Esophagus (tissue), 2 donors: ENCODE measurements around the gene UBA6. TPM values are rescaled to one million over a fixed set of nuclear protein-coding genes. Genes with fewer than 3 reads are reported as not detected.
"Not testable (repeated sequence)": the region's sequence is repeated elsewhere in the genome, so short reads cannot be mapped to it uniquely, and the experiment has no call there.

Experiments used
- H3K27ac ChIP-seq, 2 donors: one replicate each; pipeline ENCODE4 v1.5.1; 2013; ENCODE audit warnings: low read depth in 2 of 2, mild to moderate bottlenecking in 2 of 2, inconsistent platforms in 1 of 2, low read length in 1 of 2, moderate library complexity in 1 of 2
- H3K27me3 ChIP-seq, 2 donors: one replicate each; pipeline ENCODE4 v1.6.1; 2013; ENCODE audit warnings: low read length in 2 of 2, control low read depth in 1 of 2, mild to moderate bottlenecking in 1 of 2; ENCODE audit not compliant: insufficient read depth in 2 of 2, control insufficient read depth in 1 of 2
- H3K36me3 ChIP-seq, 2 donors: one replicate each; pipeline ENCODE4 v1.6.1; 2013; ENCODE audit warnings: low read length in 1 of 2; ENCODE audit not compliant: control insufficient read depth in 2 of 2, insufficient read depth in 2 of 2
- H3K4me1 ChIP-seq, 2 donors: one replicate each; pipeline ENCODE4 v1.6.1; 2013; ENCODE audit warnings: low read length in 1 of 2; ENCODE audit not compliant: control insufficient read depth in 2 of 2, insufficient read depth in 2 of 2
- H3K4me3 ChIP-seq, 2 donors: one replicate each; pipeline ENCODE4 v1.5.1; 2013; ENCODE audit warnings: low read length in 2 of 2, mild to moderate bottlenecking in 2 of 2, low read depth in 1 of 2, moderate library complexity in 1 of 2
- H3K9me3 ChIP-seq, 2 donors: one replicate each; pipeline ENCODE4 v1.6.1; 2013; ENCODE audit warnings: mild to moderate bottlenecking in 2 of 2, low read depth in 1 of 2, low read length in 1 of 2, moderate library complexity in 1 of 2; ENCODE audit not compliant: control insufficient read depth in 2 of 2, insufficient read depth in 1 of 2
- WGBS, 2 donors: extraction: QIAGEN DNeasy Blood & Tissue Kit; methylation state at CpG; one replicate each; pipeline ENCODE4 v1.1.7; 2013; 5-methylcytosine and 5-hydroxymethylcytosine counted together
- polyA plus RNA-seq, 2 donors: library from polyadenylated mRNA; stranded (reverse); fragments of 200-250 nt; gene quantifications; one replicate each; pipeline ENCODE4 v1.2.3, GENCODE V29; 2013
- donor health status: healthy with polysubstance abuse.
- donor health status: Bipolar disorder and iron deficiency.

The UBA6 gene
- polyA plus RNA-seq, 2 donors = 8.1 to 10.2 TPM

GRCh38 chr4:67638136-67638535 is 62.8 kb downstream of the UBA6 start:
- Histone ChIP-seq H3K4me1 (no peaks in the 10 kb centered on the region), H3K36me3 (peaks cover 3 to 4% of the 10 kb centered on the region in 2 donors), H3K4me3 (no peak overlapping the region), H3K27ac (no peak overlapping the region), H3K9me3 (no peaks in the 10 kb centered on the region), H3K27me3 (no peaks in the 10 kb centered on the region)
- 92% methylated on average over 5 of the region's 5 CpGs for WGBS, 2 donors

- H3K27ac ChIP-seq, H3K4me1 ChIP-seq, H3K9me3 ChIP-seq, H3K36me3 ChIP-seq, H3K4me3 ChIP-seq, H3K27me3 ChIP-seq: not testable (repeated sequence)
- WGBS, 2 donors = 94 to 95% methylated on average over 20 to 30 of the region's 30 CpGs
Observed at GRCh38 chr4:67636978-67637377, 64.0 kb downstream of the UBA6 start.

GRCh38 chr4:67635331-67635730 is 65.6 kb downstream of the UBA6 start:
- Histone ChIP-seq H3K27ac (no peak overlapping the region), H3K36me3 (peaks cover 3 to 4% of the 10 kb centered on the region in 2 donors), H3K4me3 (no peak overlapping the region), H3K27me3 (no peaks in the 10 kb centered on the region), H3K9me3 (no peaks in the 10 kb centered on the region), H3K4me1 (no peaks in the 10 kb centered on the region)
- WGBS, 2 donors = 87 to 97% methylated on average over 2 of the region's 2 CpGs

GRCh38 chr4:67634741-67635140 is 66.2 kb downstream of the UBA6 start:
- H3K9me3 ChIP-seq = no peaks in the 10 kb centered on the region
- H3K4me3 ChIP-seq = no peak overlapping the region
- H3K27me3 ChIP-seq = no peaks in the 10 kb centered on the region
- H3K36me3 ChIP-seq = peaks cover 3 to 4% of the 10 kb centered on the region in 2 donors
- 93 to 94% methylated on average over 2 of the region's 2 CpGs for WGBS, 2 donors
- no peak overlapping the region for H3K27ac ChIP-seq
- no peaks in the 10 kb centered on the region for H3K4me1 ChIP-seq

- no peaks in the 10 kb centered on the region for H3K27me3 ChIP-seq
- H3K4me3 ChIP-seq = no peak overlapping the region
- no peaks in the 10 kb centered on the region for H3K9me3 ChIP-seq
- H3K36me3 ChIP-seq = no peaks in the 10 kb centered on the region
- 73 to 80% methylated on average over 3 of the region's 3 CpGs for WGBS, 2 donors
- H3K27ac ChIP-seq = no peak overlapping the region
- no peaks in the 10 kb centered on the region for H3K4me1 ChIP-seq
Observed at GRCh38 chr4:67632492-67632891, 68.5 kb downstream of the UBA6 start.

- H3K4me1 ChIP-seq = no peaks in the 10 kb centered on the region
- no peak overlapping the region for H3K4me3 ChIP-seq
- peaks cover 3 to 5% of the 10 kb centered on the region in 2 donors for H3K36me3 ChIP-seq
- no peak overlapping the region for H3K27ac ChIP-seq
- H3K27me3 ChIP-seq = no peaks in the 10 kb centered on the region
- H3K9me3 ChIP-seq = no peaks in the 10 kb centered on the region
- WGBS, 2 donors = 74 to 83% methylated on average over 3 of the region's 3 CpGs
Observed at GRCh38 chr4:67624939-67625338, 76.0 kb downstream of the UBA6 start.

DNA sequence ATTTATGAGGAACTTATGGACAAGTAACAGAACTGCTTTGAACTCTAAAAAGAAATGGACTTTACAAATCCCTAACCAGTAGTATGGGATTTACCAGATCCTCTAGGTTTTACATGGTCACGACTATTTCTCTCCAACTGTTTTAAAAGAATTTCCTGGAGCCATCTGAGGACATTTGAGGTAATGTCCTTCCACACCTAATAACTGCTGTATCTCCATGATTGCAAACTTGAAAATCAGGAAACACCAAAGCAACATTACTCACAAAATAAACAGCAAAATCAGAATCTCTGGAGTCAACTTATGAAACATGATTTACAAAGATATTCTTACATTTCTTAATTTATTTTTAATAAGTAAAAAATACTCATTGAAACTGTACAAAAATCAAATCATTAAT is 84.5 kb downstream of the UBA6 start:
- Histone ChIP-seq H3K4me1 (no peaks in the 10 kb centered on the region), H3K27me3 (no peaks in the 10 kb centered on the region), H3K9me3 (no peaks in the 10 kb centered on the region), H3K4me3 (no peak overlapping the region), H3K27ac (no peak overlapping the region), H3K36me3 (peaks cover under 1 to 3% of the 10 kb centered on the region in 2 donors)
- WGBS, 2 donors = 61 to 64% methylated on average over 1 of the region's 1 CpG

DNA sequence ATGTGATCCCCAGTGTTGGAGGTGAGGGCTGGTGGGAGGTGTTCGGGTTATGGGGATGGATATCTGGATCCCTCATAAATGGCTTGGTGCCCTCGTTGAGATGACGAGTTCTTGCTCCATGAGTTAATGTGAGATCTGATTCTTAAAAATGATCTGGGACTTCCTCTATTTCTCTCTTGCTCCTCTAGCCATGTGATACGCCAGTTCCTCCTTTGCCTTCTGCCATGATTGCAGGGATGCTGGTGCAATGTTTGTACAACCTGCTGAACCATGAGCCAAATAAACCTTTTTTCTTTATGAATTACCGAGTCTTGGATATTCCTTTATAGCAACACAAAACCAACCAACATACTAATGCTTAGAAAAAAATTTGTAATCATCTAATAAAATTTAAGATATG is 85.8 kb downstream of the UBA6 start:
- Histone ChIP-seq H3K27ac (no peak overlapping the region), H3K4me1 (no peaks in the 10 kb centered on the region), H3K27me3 (no peaks in the 10 kb centered on the region), H3K4me3 (no peak overlapping the region), H3K36me3 (no peaks in the 10 kb centered on the region), H3K9me3 (no peaks in the 10 kb centered on the region)
- WGBS, 2 donors = 96 to 99% methylated on average over 5 of the region's 5 CpGs

DNA sequence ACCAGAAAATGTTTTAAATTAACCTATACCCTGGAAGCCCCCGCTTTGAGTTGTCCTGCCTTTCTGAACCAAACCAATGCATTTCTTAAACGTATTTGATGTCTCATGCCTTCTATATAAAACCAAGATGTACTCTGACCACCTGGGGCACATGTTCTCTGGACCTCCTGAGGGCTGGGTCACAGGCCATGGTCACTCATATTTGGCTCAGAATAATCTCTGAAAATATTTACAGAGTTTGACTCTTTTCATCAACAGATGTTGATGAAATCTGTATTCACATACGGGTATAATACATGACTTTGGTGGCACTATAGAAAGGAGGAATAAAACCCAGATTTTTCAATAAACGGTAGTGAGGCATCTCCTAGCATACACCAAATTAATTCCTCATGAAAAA is 86.8 kb downstream of the UBA6 start:
- Histone ChIP-seq H3K27ac (no peak overlapping the region), H3K4me3 (no peak overlapping the region), H3K27me3 (no peaks in the 10 kb centered on the region), H3K9me3 (peaks cover 0 to 2% of the 10 kb centered on the region in 2 donors), H3K4me1 (no peaks in the 10 kb centered on the region), H3K36me3 (no peaks in the 10 kb centered on the region)
- WGBS, 2 donors = 89 to 99% methylated on average over 4 of the region's 4 CpGs

DNA sequence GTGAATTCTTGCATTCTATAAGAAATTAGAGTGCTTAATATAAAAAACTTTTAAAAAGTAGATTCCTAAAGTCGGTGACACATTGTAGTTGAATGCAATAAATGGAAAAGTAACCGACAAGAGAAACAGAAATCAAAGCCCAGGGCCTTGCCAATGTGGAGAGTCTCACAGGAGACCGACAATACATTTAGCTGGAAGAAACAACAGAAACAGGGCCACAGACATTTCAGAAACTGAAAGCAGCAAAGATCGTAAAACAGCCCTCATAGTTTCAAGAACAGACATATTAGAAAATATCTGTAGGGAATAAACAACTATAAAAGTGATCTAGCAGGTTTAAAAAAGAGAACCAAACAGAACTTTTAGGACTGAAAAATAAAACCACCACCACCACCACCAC is 92.9 kb downstream of the UBA6 start:
- WGBS, 2 donors = 83 to 90% methylated on average over 4 of the region's 4 CpGs
- no peaks in the 10 kb centered on the region for H3K36me3 ChIP-seq
- no peak overlapping the region for H3K27ac ChIP-seq
- no peaks in the 10 kb centered on the region for H3K27me3 ChIP-seq
- H3K4me3 ChIP-seq = no peak overlapping the region
- peaks cover 0 to 2% of the 10 kb centered on the region in 2 donors for H3K9me3 ChIP-seq
- H3K4me1 ChIP-seq = no peaks in the 10 kb centered on the region
